Eye (tissue), 1 donor: ENCODE measurements around the gene GPATCH8.

Experiments used
- DNase-seq: peaks from one replicate; pipeline ENCODE4 v3.0.0-alpha.2; 2015

The GPATCH8 gene

GRCh38 chr17:44448412-44448811 is 54.8 kb downstream of the GPATCH8 start:
- DNase-seq = no peak

GRCh38 chr17:44444735-44445105 is 58.5 kb downstream of the GPATCH8 start:
- DNase-seq = no peak

DNA sequence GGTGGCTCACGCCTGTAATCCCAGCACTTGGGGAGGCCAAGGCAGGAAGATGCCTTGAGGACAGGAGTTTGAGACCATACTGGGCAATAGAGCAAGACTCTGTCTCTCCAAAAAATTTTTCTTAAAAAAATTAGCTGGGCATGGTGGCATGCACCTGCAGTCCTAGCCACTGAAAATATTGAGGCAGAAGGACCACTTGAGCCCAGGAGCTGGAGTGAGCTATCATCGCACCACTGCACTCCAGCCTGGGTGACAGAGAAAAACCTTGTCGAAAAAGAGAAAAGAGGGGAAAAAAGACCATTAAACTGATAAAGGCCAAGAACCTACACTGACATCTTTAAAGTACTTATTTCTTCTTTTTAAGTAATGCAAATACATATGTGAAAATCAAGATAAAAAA is 60.4 kb downstream of the GPATCH8 start:
- no peak for DNase-seq

DNA sequence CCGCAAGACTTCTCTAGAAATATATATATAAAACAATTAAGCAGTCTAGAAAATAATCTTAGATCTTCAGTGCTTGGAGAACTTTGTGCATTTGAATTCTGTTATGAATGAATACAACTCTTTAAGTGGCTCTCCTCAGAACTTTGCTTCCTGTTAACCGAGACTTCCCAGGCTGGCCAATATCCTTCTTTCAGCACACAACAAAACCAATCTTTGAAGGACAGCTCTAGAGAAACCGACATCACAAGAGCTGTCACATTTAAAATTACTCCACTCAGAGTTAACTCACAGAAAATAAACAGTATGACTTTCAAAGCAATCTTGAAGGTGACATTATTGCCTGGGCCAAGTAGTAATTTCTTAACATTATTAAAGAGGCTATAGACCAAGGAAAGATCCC is 64.0 kb downstream of the GPATCH8 start:
- no peak for DNase-seq

DNA sequence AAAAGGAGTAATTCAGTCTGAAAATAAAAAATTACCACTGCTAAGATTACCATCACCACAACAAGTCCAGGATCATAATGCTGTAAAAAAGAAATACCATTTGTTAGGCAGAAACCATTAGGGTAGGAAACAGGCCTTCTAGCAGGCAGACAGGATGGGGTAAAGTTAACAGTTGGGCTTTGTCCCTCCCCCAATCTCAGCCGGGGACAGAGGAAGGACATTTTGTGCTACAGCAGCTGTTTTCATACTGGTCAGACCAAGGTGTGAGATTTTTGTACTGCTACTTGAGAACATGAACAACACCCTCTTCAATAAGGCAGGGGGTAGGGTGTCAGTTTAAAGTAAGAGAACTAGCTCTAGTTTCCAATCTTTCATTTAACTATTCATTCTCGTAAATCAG is 64.6 kb downstream of the GPATCH8 start:
- no peak for DNase-seq

DNA sequence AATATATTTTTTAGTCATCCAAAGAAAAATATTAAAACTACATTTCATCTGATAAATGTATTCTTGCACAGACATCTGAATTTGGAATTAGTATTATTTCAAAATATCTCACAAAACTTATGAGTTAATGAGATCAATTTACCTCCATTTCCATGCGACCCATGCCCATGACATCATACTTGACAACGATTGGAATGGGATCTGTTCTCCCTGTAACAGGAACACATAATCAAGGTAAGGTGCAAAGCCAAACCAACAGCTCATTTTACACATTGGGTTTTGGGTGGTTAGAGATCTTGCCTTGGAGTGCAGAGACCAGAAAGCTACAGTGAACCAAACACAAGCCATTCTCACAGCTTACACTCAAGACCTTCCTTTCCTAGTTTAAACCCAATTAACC is 66.9 kb downstream of the GPATCH8 start:
- DNase-seq = no peak

GRCh38 chr17:44432254-44433157 is 70.7 kb downstream of the GPATCH8 start:
- DNase-seq = no peak

DNA sequence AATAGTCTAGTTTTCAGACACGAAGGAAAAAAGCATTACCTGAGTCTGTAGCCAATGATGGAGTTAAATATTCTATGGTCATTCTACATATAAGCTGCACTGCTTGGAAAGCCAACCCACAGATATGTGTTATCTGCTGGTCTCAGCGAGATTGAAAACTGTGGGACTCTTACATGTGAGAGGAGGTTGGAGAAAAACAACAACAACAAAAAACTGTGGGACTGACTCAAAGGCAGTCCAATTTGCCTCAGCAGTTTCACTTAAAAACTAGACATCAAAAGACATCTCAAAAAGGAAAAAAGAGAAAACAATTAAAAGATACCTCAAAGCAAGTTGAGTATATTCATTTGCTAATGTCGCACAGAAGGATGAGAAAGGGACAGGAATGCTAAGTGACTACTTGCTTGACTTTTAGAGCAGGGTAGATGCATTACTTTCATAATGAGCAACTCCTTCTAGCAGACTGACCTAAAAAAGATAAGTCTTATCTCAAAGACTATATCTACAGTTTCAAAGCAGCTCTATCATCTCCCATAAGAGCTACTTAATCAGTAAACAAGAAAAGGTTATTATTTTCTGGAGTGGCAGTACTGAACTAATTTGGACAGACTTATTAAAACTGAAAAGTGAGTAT is 78.3 kb downstream of the GPATCH8 start:
- no peak for DNase-seq

DNA sequence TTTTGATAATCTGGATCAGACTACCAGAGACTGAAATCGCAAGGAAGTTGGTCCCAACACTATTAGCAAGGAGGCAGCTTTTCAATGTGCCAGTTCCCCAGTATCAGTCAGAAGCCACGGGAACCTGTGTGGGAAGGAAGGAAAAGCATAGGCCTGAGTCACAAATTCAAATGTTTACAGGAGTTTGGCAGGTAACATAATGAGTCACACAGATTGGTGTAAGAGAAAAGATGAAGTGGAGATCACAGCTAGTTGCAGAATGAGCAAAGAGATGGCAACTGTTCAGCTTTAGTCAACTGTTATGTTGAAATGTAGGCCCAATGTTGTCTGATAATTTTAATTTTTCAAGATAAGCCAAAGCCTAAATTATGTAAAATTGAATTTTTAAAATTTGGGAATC is 85.7 kb downstream of the GPATCH8 start:
- no peak for DNase-seq

DNA sequence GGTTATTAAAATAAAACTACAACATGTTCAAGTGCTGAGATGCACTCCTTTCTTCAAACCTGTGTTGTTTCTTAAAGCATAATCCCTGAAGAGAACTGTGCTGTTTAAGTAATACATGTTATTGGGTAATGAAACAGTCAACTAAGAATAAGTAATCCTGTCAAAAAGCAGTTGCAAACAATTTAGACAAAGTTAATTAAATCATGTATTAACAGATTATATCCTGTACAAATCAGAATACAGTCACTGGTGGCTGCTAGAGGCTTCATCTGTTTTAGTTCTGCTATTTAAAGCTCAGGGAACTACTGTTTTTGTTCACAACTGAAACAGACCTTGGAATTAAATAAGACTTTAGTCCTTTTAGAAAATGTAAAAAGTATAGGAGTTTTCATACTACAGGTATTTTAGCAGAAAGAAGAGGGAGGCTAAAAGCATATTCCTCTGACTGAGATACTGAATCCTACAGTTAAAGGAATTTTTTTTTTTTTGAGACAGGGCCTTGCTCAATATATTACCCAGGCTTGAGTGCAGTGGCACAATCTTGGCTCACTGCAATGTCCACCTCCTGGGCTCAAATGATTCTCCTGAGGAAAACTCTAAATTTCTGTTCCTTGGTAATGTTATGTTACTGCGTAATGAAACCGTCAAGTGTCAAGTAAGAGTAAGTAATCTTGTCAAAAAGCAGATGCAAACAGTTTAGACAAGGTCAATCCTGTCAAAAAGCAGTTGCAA is 86.5 kb downstream of the GPATCH8 start:
- no peak for DNase-seq

DNA sequence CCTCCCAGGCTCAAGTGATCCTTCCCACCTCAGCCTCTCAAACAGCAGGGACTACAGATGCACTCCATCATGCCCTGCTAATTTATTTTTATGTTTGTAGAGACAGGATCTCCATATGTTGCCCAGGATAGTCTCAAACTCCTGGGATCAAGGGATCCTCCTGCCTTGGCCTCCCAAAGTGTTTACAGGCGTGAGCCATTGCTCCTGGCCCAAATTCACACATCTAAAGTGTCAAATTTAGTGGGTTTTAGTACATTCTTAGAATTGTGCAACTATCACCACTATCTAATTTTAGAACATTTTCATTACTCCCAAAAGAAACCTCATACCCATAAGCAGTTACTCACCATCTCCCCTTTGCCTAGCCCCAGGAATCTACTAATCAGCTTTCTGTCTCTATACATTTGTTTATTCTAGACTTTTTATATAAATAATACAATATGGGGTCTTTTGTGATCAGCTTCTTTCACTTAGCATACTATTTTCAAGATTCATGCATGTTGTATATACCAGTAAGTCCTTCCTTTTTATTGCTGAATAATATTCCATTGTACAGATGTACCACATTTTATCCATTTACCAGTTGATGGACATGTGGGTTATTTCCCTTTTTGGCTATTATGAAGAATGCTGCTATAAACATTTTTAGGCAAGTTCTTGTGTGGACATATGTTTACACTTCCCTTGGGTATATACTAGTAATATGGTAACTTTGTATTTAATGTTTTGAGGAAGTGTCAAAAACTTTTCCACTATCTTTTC is 88.6 kb downstream of the GPATCH8 start:
- DNase-seq = no peak

DNA sequence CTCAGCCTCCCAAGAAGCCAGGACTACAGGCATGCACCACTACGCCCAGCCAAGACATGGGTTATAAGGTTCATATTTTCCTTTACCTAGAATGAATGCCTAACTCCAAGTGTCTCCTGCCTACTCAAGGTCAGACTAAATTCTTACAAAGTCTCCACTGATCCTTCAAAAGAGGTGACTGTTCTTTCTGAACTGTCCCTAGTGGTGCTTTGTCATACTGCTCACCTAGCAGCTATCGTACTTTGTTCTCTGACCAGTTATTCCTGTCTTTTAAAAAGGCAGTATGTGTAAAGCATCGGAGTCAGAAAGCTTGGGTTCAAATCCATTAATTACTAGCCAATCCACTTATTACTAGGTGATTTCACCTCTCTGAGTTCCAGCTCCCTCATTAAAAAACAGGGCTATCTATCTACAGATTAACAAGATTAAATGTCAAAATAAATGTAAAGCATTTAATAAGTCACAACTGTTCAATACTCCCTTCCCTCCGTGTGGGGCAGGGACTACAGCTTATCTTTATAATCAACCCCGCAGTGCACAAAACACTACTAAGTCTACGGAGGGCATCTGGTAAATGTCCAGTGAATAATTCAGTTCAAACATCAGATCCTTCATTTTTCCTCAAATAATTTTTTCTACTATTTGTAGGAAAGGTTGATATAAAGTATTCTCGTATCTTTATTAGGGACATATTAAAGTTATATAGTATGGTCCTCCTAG is 93.7 kb downstream of the GPATCH8 start:
- no peak for DNase-seq

GRCh38 chr17:44408786-44409185 is 94.4 kb downstream of the GPATCH8 start:
- no peak for DNase-seq

- no peak for DNase-seq
These were observed 100.5 kb downstream of the GPATCH8 start for GRCh38 chr17:44402564-44403172.

DNA sequence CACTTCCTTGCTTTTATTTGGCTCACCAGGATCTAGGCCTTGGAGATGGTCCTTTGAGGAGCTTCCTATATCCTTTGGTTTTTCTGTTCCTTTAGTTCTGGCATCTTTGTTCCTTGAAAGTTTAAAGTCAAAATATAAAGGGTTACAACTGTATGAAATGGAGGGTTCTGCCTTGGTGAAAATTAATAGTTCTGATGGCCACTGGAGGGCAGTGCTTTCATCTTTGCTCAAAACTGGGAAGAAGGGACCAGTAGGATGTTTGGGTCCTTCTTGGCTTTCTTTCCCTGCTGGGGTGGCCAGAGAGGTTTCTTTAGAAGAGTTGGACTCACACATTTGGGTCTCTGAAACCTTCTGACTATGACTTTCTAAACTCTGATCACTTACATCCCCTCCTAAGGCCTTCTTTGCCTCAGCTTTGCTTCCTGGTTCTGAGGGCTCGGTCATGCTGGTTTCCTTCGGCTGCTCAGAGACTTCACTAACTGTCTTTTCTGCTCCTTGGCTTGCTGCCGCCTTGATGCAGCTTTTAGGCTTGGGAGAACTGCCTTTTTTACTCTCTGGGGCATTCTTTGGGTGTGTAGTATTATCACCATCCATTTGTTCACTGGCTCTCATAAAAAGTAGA is 102.9 kb downstream of the GPATCH8 start:
- peak; percentile 34 for DNase-seq

DNA sequence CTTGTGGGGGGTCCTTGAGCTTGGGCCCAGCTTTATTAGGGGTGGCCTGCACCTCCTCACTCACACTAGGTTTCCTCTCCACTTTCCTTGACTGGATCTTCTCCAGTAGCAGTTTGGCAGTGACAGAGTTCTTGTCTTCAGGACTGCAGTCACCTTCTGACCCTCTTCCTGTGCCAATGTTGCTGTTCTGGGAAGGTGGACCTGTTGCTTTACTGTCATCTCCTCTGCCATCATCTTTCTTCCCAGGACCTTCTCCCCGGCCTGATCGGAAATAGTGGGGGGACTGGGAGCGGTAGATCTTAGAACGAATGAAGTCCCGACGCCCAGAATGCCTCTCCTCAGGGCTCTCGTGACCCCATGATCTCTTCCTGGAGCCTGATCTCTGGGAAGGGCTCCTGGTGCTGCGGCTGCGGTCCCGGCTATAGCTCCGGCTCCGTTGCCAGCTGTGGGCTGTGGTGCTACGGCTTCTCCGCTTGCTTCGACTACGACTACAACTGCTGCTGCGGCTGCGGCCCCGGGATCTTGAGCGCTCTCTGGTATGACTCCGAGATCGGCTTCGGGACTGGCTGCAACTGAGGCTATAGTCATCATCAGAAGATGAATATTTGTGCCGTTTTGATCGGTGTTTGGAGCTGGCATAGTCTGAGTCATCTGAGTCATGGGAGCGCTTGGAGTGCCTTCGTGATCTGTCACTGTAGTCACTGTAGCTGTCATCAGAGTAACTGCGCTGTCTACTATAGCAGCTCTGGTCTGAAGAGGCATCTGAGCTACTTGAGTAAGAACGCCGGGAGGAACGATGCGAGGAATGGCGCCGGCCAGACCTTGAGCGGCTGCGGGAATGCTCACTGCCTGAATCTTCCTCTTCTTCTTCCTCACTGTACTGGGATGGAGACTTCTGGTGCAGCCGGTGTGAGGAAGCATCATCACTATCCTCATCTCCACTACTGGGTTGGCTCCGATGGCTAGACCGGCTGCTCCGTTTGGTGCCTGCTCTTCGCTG is 104.2 kb downstream of the GPATCH8 start:
- DNase-seq = no peak

DNA sequence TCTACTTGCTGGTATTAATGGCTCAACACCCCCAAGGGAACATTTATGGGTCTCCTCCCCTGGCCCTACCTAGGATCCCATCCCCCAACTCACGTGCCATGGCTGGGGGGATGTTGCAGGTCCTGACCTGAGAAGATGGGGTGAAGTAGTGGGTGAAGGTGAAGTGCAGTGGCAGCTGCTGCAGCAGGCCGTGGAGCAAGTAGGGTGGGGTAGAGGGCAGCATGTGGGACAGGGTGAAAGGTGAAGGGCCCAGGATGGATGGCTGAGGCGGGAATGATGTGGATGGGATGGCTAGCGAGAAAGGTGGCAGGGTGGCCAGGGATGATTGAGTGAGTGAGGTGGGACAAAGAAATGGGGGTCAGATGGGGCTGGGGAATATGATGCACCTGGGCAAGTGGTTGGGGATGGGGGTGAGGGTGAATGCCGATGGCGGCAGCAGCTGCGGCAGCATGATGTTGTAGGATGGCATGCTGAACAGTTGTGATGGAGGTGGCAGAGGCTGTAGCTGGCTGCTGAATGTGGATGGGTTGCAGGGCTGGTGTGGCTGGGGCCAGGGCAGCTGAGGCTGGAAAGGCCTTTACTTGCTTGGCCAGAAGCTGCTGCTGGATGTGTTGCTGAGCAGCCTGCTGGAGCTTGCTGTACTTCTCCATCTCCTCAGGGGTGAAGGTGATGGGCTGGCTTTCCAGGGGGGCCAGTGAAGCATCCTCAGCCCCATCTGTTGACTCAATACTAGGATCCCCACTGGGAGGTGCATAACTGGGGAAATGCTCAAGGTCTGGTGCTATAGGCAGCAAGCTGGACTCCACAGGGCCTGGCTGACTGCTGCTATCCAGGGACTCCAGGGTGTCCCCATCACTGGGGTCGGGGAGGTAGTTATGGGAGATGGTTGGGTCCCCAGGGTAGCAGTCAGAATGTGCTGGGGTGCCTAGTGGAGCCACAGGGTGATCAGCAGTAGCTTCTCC is 105.4 kb downstream of the GPATCH8 start:
- no peak for DNase-seq

DNA sequence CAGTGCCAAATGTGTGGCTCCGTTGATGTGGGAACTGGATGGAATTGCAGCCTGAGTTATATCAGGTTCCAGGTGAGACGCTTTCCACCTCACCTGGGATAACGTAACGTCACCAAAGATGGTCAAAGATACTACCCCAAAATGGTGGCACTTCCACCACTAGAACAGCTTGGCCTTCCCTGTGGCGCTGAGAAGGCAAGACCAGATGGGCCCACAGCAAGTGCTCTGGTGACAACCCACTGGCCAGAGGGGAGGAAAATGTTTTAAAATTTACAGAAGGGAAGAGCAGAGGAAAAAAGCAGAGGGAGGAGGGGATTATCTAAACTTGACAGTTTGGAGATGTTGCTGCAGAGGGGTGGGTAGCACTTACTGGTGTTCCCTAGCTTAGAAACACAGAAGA is 106.3 kb downstream of the GPATCH8 start:
- DNase-seq = no peak

DNA sequence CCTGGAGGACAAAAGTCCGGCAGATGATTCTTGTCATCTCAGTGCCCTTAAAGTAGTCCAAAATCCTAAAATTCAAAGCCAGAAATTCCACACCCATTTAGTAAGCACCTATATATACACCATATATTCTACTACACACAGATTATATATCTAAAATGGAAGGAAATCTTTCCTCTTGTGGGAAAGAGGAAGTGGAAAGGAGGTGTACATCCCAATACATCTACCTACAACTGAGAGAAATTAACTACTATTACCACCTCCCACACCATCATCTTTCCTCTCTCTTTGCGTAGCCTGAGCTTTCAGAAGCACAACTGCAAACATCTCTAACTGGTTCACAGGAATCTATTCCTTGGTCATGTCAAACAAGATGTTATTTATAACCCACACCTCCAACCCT is 108.4 kb downstream of the GPATCH8 start:
- no peak for DNase-seq
